ENCODE data around the gene ADSS1.

The ADSS1 gene

GRCh38 chr14:104779776-104780512, 55.9 kb downstream of the ADSS1 start:
- H3K9ac ChIP-seq (ENCODE audit: low read length): no peak overlapping the region
- H3K36me3 ChIP-seq (ENCODE audit: control insufficient read depth, low read depth, low read length): no peaks in the 10 kb centered on the region
- H3K4me1 ChIP-seq (ENCODE audit: control insufficient read depth, low read depth, low read length): no peaks in the 10 kb centered on the region
- H3K27me3 ChIP-seq (ENCODE audit: control insufficient read depth, insufficient read depth, low read length): no peaks in the 10 kb centered on the region
- no peak overlapping the region for H3K4me3 ChIP-seq (ENCODE audit: low read length)
- no peaks in the 10 kb centered on the region for H3K9me3 ChIP-seq (ENCODE audit: control insufficient read depth, low read depth, low read length)
- no peak overlapping the region for H3K27ac ChIP-seq (ENCODE audit: low read length)

- Histone ChIP-seq H3K4me3 (ENCODE audit: low read length) (no peak overlapping the region), H3K9ac (ENCODE audit: low read length) (no peak overlapping the region), H3K9me3 (ENCODE audit: control insufficient read depth, low read depth, low read length) (no peaks in the 10 kb centered on the region), H3K36me3 (ENCODE audit: control insufficient read depth, low read depth, low read length) (no peaks in the 10 kb centered on the region), H3K27me3 (ENCODE audit: control insufficient read depth, insufficient read depth, low read length) (no peaks in the 10 kb centered on the region), H3K27ac (ENCODE audit: low read length) (no peak overlapping the region), H3K4me1 (ENCODE audit: control insufficient read depth, low read depth, low read length) (no peaks in the 10 kb centered on the region)
Observed at GRCh38 chr14:104780513-104781030, 56.5 kb downstream of the ADSS1 start.

- H3K4me3 ChIP-seq (ENCODE audit: low read length): no peak overlapping the region
- no peaks in the 10 kb centered on the region for H3K36me3 ChIP-seq (ENCODE audit: control insufficient read depth, low read depth, low read length)
- no peaks in the 10 kb centered on the region for H3K9me3 ChIP-seq (ENCODE audit: control insufficient read depth, low read depth, low read length)
Observed at GRCh38 chr14:104781271-104782077, 57.4 kb downstream of the ADSS1 start.

GRCh38 chr14:104782086-104782807, 58.2 kb downstream of the ADSS1 start:
- Histone ChIP-seq H3K27me3 (ENCODE audit: control insufficient read depth, insufficient read depth, low read length) (no peaks in the 10 kb centered on the region), H3K9ac (ENCODE audit: low read length) (no peak overlapping the region), H3K4me1 (ENCODE audit: control insufficient read depth, low read depth, low read length) (no peaks in the 10 kb centered on the region), H3K27ac (ENCODE audit: low read length) (no peak overlapping the region), H3K4me3 (ENCODE audit: low read length) (no peak overlapping the region), H3K36me3 (ENCODE audit: control insufficient read depth, low read depth, low read length) (no peaks in the 10 kb centered on the region), H3K9me3 (ENCODE audit: control insufficient read depth, low read depth, low read length) (no peaks in the 10 kb centered on the region)

More at GRCh38 chr14:104781271-104782077, 57.4 kb downstream of the ADSS1 start:
- Histone ChIP-seq H3K9ac (ENCODE audit: low read length) (no peak overlapping the region), H3K27me3 (ENCODE audit: control insufficient read depth, insufficient read depth, low read length) (no peaks in the 10 kb centered on the region), H3K4me1 (ENCODE audit: control insufficient read depth, low read depth, low read length) (no peaks in the 10 kb centered on the region), H3K27ac (ENCODE audit: low read length) (no peak overlapping the region)

GRCh38 chr14:104782808-104783139, 58.7 kb downstream of the ADSS1 start:
- Histone ChIP-seq H3K9ac (ENCODE audit: low read length) (no peak overlapping the region), H3K9me3 (ENCODE audit: control insufficient read depth, low read depth, low read length) (no peaks in the 10 kb centered on the region), H3K4me1 (ENCODE audit: control insufficient read depth, low read depth, low read length) (no peaks in the 10 kb centered on the region), H3K36me3 (ENCODE audit: control insufficient read depth, low read depth, low read length) (no peaks in the 10 kb centered on the region), H3K27ac (ENCODE audit: low read length) (no peak overlapping the region), H3K4me3 (ENCODE audit: low read length) (no peak overlapping the region), H3K27me3 (ENCODE audit: control insufficient read depth, insufficient read depth, low read length) (no peaks in the 10 kb centered on the region)

GRCh38 chr14:104783484-104784217, 59.6 kb downstream of the ADSS1 start:
- H3K27ac ChIP-seq (ENCODE audit: low read length): no peak overlapping the region
- H3K36me3 ChIP-seq (ENCODE audit: control insufficient read depth, low read depth, low read length): no peaks in the 10 kb centered on the region
- no peaks in the 10 kb centered on the region for H3K9me3 ChIP-seq (ENCODE audit: control insufficient read depth, low read depth, low read length)
- H3K9ac ChIP-seq (ENCODE audit: low read length): no peak overlapping the region
- no peaks in the 10 kb centered on the region for H3K4me1 ChIP-seq (ENCODE audit: control insufficient read depth, low read depth, low read length)
- H3K27me3 ChIP-seq (ENCODE audit: control insufficient read depth, insufficient read depth, low read length): no peaks in the 10 kb centered on the region
- no peak overlapping the region for H3K4me3 ChIP-seq (ENCODE audit: low read length)

- Histone ChIP-seq H3K4me1 (ENCODE audit: control insufficient read depth, low read depth, low read length) (no peaks in the 10 kb centered on the region), H3K27ac (ENCODE audit: low read length) (no peak overlapping the region), H3K9me3 (ENCODE audit: control insufficient read depth, low read depth, low read length) (no peaks in the 10 kb centered on the region), H3K4me3 (ENCODE audit: low read length) (no peak overlapping the region), H3K27me3 (ENCODE audit: control insufficient read depth, insufficient read depth, low read length) (no peaks in the 10 kb centered on the region), H3K9ac (ENCODE audit: low read length) (no peak overlapping the region), H3K36me3 (ENCODE audit: control insufficient read depth, low read depth, low read length) (no peaks in the 10 kb centered on the region)
Observed at GRCh38 chr14:104784218-104784568, 60.2 kb downstream of the ADSS1 start.

GRCh38 chr14:104784846-104785707, 61.0 kb downstream of the ADSS1 start:
- Histone ChIP-seq H3K9ac (ENCODE audit: low read length) (no peak overlapping the region), H3K4me3 (ENCODE audit: low read length) (no peak overlapping the region), H3K36me3 (ENCODE audit: control insufficient read depth, low read depth, low read length) (peaks cover 5% of the 10 kb centered on the region), H3K4me1 (ENCODE audit: control insufficient read depth, low read depth, low read length) (no peaks in the 10 kb centered on the region), H3K27ac (ENCODE audit: low read length) (no peak overlapping the region), H3K27me3 (ENCODE audit: control insufficient read depth, insufficient read depth, low read length) (no peaks in the 10 kb centered on the region), H3K9me3 (ENCODE audit: control insufficient read depth, low read depth, low read length) (no peaks in the 10 kb centered on the region)

- Histone ChIP-seq H3K27ac (ENCODE audit: low read length) (no peak overlapping the region), H3K27me3 (ENCODE audit: control insufficient read depth, insufficient read depth, low read length) (no peaks in the 10 kb centered on the region), H3K4me3 (ENCODE audit: low read length) (no peak overlapping the region), H3K9ac (ENCODE audit: low read length) (no peak overlapping the region), H3K9me3 (ENCODE audit: control insufficient read depth, low read depth, low read length) (no peaks in the 10 kb centered on the region), H3K36me3 (ENCODE audit: control insufficient read depth, low read depth, low read length) (peaks cover 5% of the 10 kb centered on the region), H3K4me1 (ENCODE audit: control insufficient read depth, low read depth, low read length) (no peaks in the 10 kb centered on the region)
Observed at GRCh38 chr14:104785708-104786080, 61.7 kb downstream of the ADSS1 start.

- Histone ChIP-seq H3K4me1 (ENCODE audit: control insufficient read depth, low read depth, low read length) (no peaks in the 10 kb centered on the region), H3K36me3 (ENCODE audit: control insufficient read depth, low read depth, low read length) (peaks cover 5% of the 10 kb centered on the region), H3K27ac (ENCODE audit: low read length) (no peak overlapping the region)
Observed at GRCh38 chr14:104786091-104786586, 62.1 kb downstream of the ADSS1 start.

More at GRCh38 chr14:104786091-104786586, 62.1 kb downstream of the ADSS1 start:
- H3K4me3 ChIP-seq (ENCODE audit: low read length): no peak overlapping the region
- no peak overlapping the region for H3K9ac ChIP-seq (ENCODE audit: low read length)
- H3K9me3 ChIP-seq (ENCODE audit: control insufficient read depth, low read depth, low read length): no peaks in the 10 kb centered on the region
- no peaks in the 10 kb centered on the region for H3K27me3 ChIP-seq (ENCODE audit: control insufficient read depth, insufficient read depth, low read length)
